ACC112 (cell line): ENCODE results near the gene GATC.

ENCODE experiments used
- H2AFZ ChIP-seq: fragments of 200-600 bp; sonication (generic); one replicate; pipeline ENCODE4 v1.6.0; 2017; ENCODE audit warnings: antibody characterized with exemption, low read length; ENCODE audit not compliant: unreplicated experiment
- H3K27ac ChIP-seq: fragments of 200-600 bp; sonication (generic); 2 replicates; pipeline ENCODE4 v1.5.1; 2014; ENCODE audit warnings: low read depth, mild to moderate bottlenecking, antibody characterized with exemption, low read length, moderate library complexity
- H3K27me3 ChIP-seq: fragments of 200-600 bp; sonication (generic); 2 replicates; pipeline ENCODE4 v1.6.1; 2014; ENCODE audit warnings: mild to moderate bottlenecking, antibody characterized with exemption, low read length, moderate library complexity, mixed read lengths; ENCODE audit not compliant: insufficient read depth
- H3K36me3 ChIP-seq: fragments of 200-600 bp; sonication (generic); 2 replicates; pipeline ENCODE4 v1.6.1; 2016; ENCODE audit warnings: mild to moderate bottlenecking, antibody characterized with exemption, low read length, moderate library complexity, mixed read lengths; ENCODE audit not compliant: insufficient read depth
- H3K4me1 ChIP-seq: fragments of 200-600 bp; sonication (generic); one replicate; pipeline ENCODE4 v1.6.1; 2016; ENCODE audit warnings: low read length, mixed read lengths; ENCODE audit not compliant: insufficient read depth, unreplicated experiment, control insufficient read depth
- H3K4me3 ChIP-seq: fragments of 200-600 bp; sonication (generic); 2 replicates; pipeline ENCODE4 v1.5.1; 2014; ENCODE audit warnings: mild to moderate bottlenecking, low read depth, low read length
- H3K79me2 ChIP-seq: fragments of 200-600 bp; sonication (generic); one replicate; pipeline ENCODE4 v1.6.0; 2016; ENCODE audit warnings: low read length; ENCODE audit not compliant: control insufficient read depth, unreplicated experiment, insufficient read depth

Gene GATC

GRCh38 chr12:120413901-120414695, 32.1 kb upstream of the GATC start:
- Histone ChIP-seq H3K79me2 (no peaks in the 10 kb centered on the region), H3K27me3 (no peaks in the 10 kb centered on the region), H3K4me1 (no peaks in the 10 kb centered on the region), H3K27ac (no peak overlapping the region), H3K36me3 (no peaks in the 10 kb centered on the region), H3K4me3 (no peak overlapping the region), H2AFZ (no peak overlapping the region)

GRCh38 chr12:120416490-120417216, 29.6 kb upstream of the GATC start:
- no peaks in the 10 kb centered on the region for H3K36me3 ChIP-seq
- H3K79me2 ChIP-seq = no peaks in the 10 kb centered on the region
- H3K27me3 ChIP-seq = no peaks in the 10 kb centered on the region
- no peak overlapping the region for H3K27ac ChIP-seq
- no peak overlapping the region for H3K4me3 ChIP-seq
- no peaks in the 10 kb centered on the region for H3K4me1 ChIP-seq
- H2AFZ ChIP-seq = no peak overlapping the region

DNA sequence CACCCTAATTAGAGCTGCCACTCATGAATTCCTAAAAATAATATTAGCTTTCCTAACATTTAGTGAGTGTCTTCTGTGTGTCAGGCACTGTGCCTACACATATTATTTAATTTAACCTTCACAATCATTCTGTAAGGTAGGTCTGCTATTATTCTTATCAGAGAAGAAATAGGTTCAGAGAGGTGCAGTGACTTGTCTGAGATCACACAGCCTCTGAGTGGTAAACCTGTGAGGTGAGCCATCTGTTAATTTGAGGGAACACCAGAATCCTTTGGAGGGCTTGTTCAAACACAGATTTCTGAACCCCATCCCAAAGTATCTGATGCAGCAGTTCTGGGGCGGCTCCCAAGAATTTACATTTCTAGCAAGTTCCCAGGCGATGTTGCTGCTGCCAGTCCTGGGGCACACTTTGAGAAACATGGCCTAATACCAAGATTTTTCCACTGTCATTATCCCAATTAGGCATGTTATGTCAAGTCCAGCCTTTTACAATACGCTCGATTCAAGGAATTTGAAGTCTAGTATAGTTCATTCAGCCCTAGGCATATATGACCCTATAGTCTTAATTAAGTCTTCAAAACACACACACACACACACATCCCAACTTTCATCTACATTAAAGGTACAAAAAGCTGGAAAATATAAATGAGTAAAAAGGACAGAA, 28.2 kb upstream of the GATC start:
- no peak overlapping the region for H3K27ac ChIP-seq
- no peaks in the 10 kb centered on the region for H3K79me2 ChIP-seq
- H2AFZ ChIP-seq = no peak overlapping the region
- no peak overlapping the region for H3K4me3 ChIP-seq
- no peaks in the 10 kb centered on the region for H3K36me3 ChIP-seq
- no peaks in the 10 kb centered on the region for H3K4me1 ChIP-seq
- no peaks in the 10 kb centered on the region for H3K27me3 ChIP-seq

- Histone ChIP-seq H2AFZ (no peak overlapping the region), H3K27me3 (no peaks in the 10 kb centered on the region), H3K79me2 (no peaks in the 10 kb centered on the region), H3K4me3 (no peak overlapping the region), H3K36me3 (no peaks in the 10 kb centered on the region), H3K4me1 (no peaks in the 10 kb centered on the region), H3K27ac (no peak overlapping the region)
Observed at GRCh38 chr12:120421701-120422100, 24.5 kb upstream of the GATC start.

- Histone ChIP-seq H3K4me3 (no peak overlapping the region), H3K79me2 (no peaks in the 10 kb centered on the region), H3K4me1 (no peaks in the 10 kb centered on the region), H3K36me3 (no peaks in the 10 kb centered on the region), H3K27me3 (no peaks in the 10 kb centered on the region), H3K27ac (no peak overlapping the region), H2AFZ (no peak overlapping the region)
Observed at GRCh38 chr12:120422892-120423456, 23.3 kb upstream of the GATC start.

DNA sequence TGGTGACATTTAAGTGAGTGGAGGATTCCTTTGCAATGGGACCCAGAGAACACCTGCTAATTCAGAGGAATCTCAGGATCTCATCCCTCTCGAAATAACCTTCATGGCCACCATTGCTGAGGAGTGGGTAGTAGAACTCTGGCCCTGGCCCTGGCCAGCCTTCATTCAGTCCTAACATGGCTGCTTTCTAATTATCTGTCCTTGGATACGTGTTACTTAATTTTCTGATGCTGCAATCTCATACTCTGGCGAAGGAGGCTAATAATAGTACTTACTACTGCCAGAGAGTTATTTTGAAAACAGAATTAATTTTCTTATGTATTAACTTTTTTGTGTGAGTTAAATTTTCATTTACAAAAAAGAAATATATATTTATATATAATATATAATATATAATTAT, 20.4 kb upstream of the GATC start:
- Histone ChIP-seq H3K4me3 (no peak overlapping the region), H2AFZ (no peak overlapping the region), H3K79me2 (no peaks in the 10 kb centered on the region), H3K4me1 (no peaks in the 10 kb centered on the region), H3K36me3 (no peaks in the 10 kb centered on the region), H3K27me3 (no peaks in the 10 kb centered on the region), H3K27ac (no peak overlapping the region)

- Histone ChIP-seq H2AFZ (no peak overlapping the region), H3K36me3 (no peaks in the 10 kb centered on the region), H3K4me1 (no peaks in the 10 kb centered on the region), H3K27ac (no peak overlapping the region), H3K27me3 (no peaks in the 10 kb centered on the region), H3K4me3 (no peak overlapping the region), H3K79me2 (no peaks in the 10 kb centered on the region)
Observed at GRCh38 chr12:120428597-120429229, 17.5 kb upstream of the GATC start.

DNA sequence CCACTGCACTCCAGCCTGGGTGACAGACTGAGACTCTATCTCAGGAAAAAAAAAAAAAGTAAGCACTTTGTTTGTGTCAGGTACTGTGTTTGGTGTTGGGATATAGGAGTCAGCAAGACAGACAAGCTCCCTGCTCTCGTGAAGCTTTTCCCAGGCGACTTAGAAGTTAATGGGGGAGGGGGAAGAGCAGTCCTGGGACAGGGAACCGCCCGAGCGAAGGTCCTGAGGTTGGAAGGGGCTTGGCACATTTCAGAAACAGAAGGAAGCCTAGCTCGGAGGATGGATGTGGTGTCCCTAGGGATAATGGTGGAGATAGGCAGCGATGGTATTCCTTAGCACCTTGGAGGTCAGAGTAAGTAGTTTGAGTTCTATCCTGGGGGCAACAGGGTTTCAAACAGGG, 16.9 kb upstream of the GATC start:
- H3K27me3 ChIP-seq = no peaks in the 10 kb centered on the region
- H2AFZ ChIP-seq = no peak overlapping the region
- no peaks in the 10 kb centered on the region for H3K4me1 ChIP-seq
- H3K27ac ChIP-seq = no peak overlapping the region
- no peaks in the 10 kb centered on the region for H3K36me3 ChIP-seq
- no peaks in the 10 kb centered on the region for H3K79me2 ChIP-seq
- no peak overlapping the region for H3K4me3 ChIP-seq

DNA sequence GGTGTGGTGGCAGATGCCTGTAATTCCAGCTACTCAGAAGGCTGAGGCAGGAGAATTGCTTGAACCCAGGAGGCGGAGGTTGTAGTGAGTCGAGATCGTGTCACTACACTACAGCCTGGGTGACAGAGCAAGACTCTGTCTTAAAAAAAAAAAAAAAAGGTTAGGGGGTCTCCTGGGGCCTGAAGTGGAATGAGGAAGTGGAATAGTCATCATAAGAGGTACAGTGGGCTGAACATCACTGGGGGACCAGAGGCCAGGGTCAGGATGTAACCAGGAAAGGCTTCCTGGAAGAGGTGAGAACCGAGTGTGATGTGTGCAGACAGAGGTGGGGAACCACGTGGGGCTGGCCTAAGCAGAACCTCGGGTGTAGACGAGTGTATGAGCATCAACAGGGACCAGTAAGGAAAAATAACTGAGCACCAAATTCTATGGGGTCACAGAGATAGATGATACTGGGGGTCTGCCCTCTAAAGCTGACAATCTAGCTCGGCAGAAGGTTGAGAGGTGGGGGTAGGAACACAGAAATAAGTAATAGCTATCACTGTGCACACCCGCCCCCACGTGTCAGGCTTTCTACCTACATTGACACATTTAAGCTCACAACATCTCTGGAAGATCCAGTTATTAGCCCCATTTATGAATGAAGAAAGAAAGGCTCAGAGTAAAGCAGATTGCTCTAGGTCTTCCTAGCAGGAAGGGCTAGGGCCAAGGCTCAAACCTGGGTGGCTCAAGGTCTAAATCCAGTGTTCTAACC, 13.3 kb upstream of the GATC start:
- H3K27ac ChIP-seq = no peak overlapping the region
- H3K4me1 ChIP-seq = no peaks in the 10 kb centered on the region
- H3K79me2 ChIP-seq = peaks cover 5% of the 10 kb centered on the region
- no peak overlapping the region for H2AFZ ChIP-seq
- H3K27me3 ChIP-seq = no peaks in the 10 kb centered on the region
- no peak overlapping the region for H3K4me3 ChIP-seq
- no peaks in the 10 kb centered on the region for H3K36me3 ChIP-seq
